OCI-LY1 (cell line): ENCODE measurements around the gene PARP3.

Source experiments
- H2AFZ ChIP-seq: fragments of 200-600 bp; sonication (generic), shearing (Covaris generic); 2 replicates; pipeline ENCODE4 v1.6.0; 2014; ENCODE audit warnings: antibody characterized with exemption, mild to moderate bottlenecking, low read length
- H3F3A ChIP-seq: fragments of 200-600 bp; sonication (generic), shearing (Covaris generic); 2 replicates; pipeline ENCODE4 v1.6.0; 2014; ENCODE audit warnings: mild to moderate bottlenecking, antibody characterized with exemption, low read length, moderate library complexity; ENCODE audit not compliant: insufficient read depth
- H3K27ac ChIP-seq: fragments of 200-600 bp; sonication (generic); 2 replicates; pipeline ENCODE4 v1.5.1; 2014; ENCODE audit warnings: low read length, mixed run types, mild to moderate bottlenecking, low read depth; ENCODE audit not compliant: poor library complexity, severe bottlenecking
- H3K27me3 ChIP-seq: fragments of 200-600 bp; sonication (generic); 2 replicates; pipeline ENCODE4 v1.6.0; 2014; ENCODE audit warnings: antibody characterized with exemption, mild to moderate bottlenecking, low read length, moderate library complexity; ENCODE audit not compliant: insufficient read depth
- H3K36me3 ChIP-seq: fragments of 200-600 bp; sonication (generic); 2 replicates; pipeline ENCODE4 v1.6.1; 2014; ENCODE audit warnings: mild to moderate bottlenecking, antibody characterized with exemption, low read length, moderate library complexity, mixed read lengths; ENCODE audit not compliant: insufficient read depth
- H3K4me1 ChIP-seq: fragments of 200-600 bp; sonication (generic); 2 replicates; pipeline ENCODE4 v1.5.1; 2014; ENCODE audit warnings: mild to moderate bottlenecking, low read length, moderate library complexity; ENCODE audit not compliant: insufficient read depth, severe bottlenecking
- H3K4me2 ChIP-seq: fragments of 200-600 bp; sonication (generic), shearing (Covaris generic); 2 replicates; pipeline ENCODE4 v1.6.1; 2014; ENCODE audit warnings: low read length
- H3K4me3 ChIP-seq: fragments of 200-600 bp; sonication (generic); 2 replicates; pipeline ENCODE4 v1.5.1; 2014; ENCODE audit warnings: low read length, low read depth, mild to moderate bottlenecking, mixed read lengths; ENCODE audit not compliant: poor library complexity, severe bottlenecking
- H3K79me2 ChIP-seq: fragments of 200-600 bp; shearing (Covaris generic); 2 replicates; pipeline ENCODE4 v1.6.1; 2016; ENCODE audit warnings: mixed run types, low read length, mixed read lengths; ENCODE audit not compliant: insufficient read depth
- H3K9ac ChIP-seq: fragments of 200-600 bp; sonication (generic), shearing (Covaris generic); 2 replicates; pipeline ENCODE4 v1.6.1; 2014; ENCODE audit warnings: mild to moderate bottlenecking, low read length, mixed read lengths
- H3K9me2 ChIP-seq: fragments of 200-600 bp; sonication (generic), shearing (Covaris generic); 2 replicates; pipeline ENCODE4 v1.6.1; 2014; ENCODE audit warnings: low read depth, mild to moderate bottlenecking, low read length, mixed read lengths
- H3K9me3 ChIP-seq: fragments of 200-600 bp; shearing (Covaris generic); 2 replicates; pipeline ENCODE4 v1.6.1; 2014; ENCODE audit warnings: low read length, mixed read lengths
- H4K20me1 ChIP-seq: fragments of 200-600 bp; sonication (generic), shearing (Covaris generic); 2 replicates; pipeline ENCODE4 v1.6.0; 2016; ENCODE audit warnings: mild to moderate bottlenecking, low read length; ENCODE audit not compliant: insufficient read depth
- CTCF ChIP-seq: fragments of 200-600 bp; sonication (generic), shearing (Covaris generic); IDR thresholded peaks from 2 replicates; pipeline ENCODE4 v1.5.1; 2017; ENCODE audit warnings: mild to moderate bottlenecking, antibody characterized with exemption, low read length, moderate library complexity, mixed read lengths
- EZH2 ChIP-seq: fragments of 200-600 bp; sonication (generic), shearing (Covaris generic); IDR thresholded peaks from 2 replicates; pipeline ENCODE4 v1.8.0; 2017; ENCODE audit warnings: borderline replicate concordance, mixed run types, mild to moderate bottlenecking, antibody characterized with exemption, low read length, moderate library complexity, mixed read lengths

PARP3 gene

GRCh38 chr3:51964521-51964920 lies 22.4 kb downstream of the PARP3 start:
- H3K9me3 ChIP-seq = no peaks in the 10 kb centered on the region
- no peaks in the 10 kb centered on the region for H3K27me3 ChIP-seq
- H3K4me2 ChIP-seq = no peak overlapping the region
- no peaks in the 10 kb centered on the region for H3K79me2 ChIP-seq
- no peaks in the 10 kb centered on the region for H3F3A ChIP-seq
- peaks cover 11% of the 10 kb centered on the region for H3K4me1 ChIP-seq
- no peak for TF ChIP-seq CTCF
- no peak for TF ChIP-seq EZH2
- H3K36me3 ChIP-seq = peaks cover 10% of the 10 kb centered on the region; the same call in 1 of the 2 replicates
- no peak overlapping the region for H3K9ac ChIP-seq
- H3K9me2 ChIP-seq = no peaks in the 10 kb centered on the region
- no peaks in the 10 kb centered on the region for H4K20me1 ChIP-seq
- no peak overlapping the region for H2AFZ ChIP-seq
- no peak overlapping the region for H3K27ac ChIP-seq
- no peak overlapping the region for H3K4me3 ChIP-seq

GRCh38 chr3:51966016-51966415 lies 23.9 kb downstream of the PARP3 start:
- Histone ChIP-seq H2AFZ (no peak overlapping the region), H3K79me2 (no peaks in the 10 kb centered on the region), H3K9ac (no peak overlapping the region), H3K36me3 (peaks cover 19% of the 10 kb centered on the region), H3K4me2 (no peak overlapping the region), H3F3A (no peaks in the 10 kb centered on the region), H3K4me3 (no peak overlapping the region), H4K20me1 (no peaks in the 10 kb centered on the region), H3K9me2 (no peaks in the 10 kb centered on the region), H3K9me3 (no peaks in the 10 kb centered on the region), H3K27ac (no peak overlapping the region), H3K27me3 (no peaks in the 10 kb centered on the region), H3K4me1 (peaks cover 11% of the 10 kb centered on the region)
- TF ChIP-seq CTCF (no peak), EZH2 (no peak)

GRCh38 chr3:51966486-51966885 lies 24.3 kb downstream of the PARP3 start:
- H3K9ac ChIP-seq = no peak overlapping the region
- H3K4me2 ChIP-seq = peak overlapping the region; percentile 67; the same call in 1 of the 2 replicates
- no peak overlapping the region for H3K27ac ChIP-seq
- TF ChIP-seq EZH2 (no peak), CTCF (no peak)
- H2AFZ ChIP-seq = no peak overlapping the region
- H3F3A ChIP-seq = no peaks in the 10 kb centered on the region
- H3K9me2 ChIP-seq = no peaks in the 10 kb centered on the region
- H3K79me2 ChIP-seq = no peaks in the 10 kb centered on the region
- no peaks in the 10 kb centered on the region for H3K9me3 ChIP-seq
- H3K4me3 ChIP-seq = peak overlapping the region; percentile 45
- no peaks in the 10 kb centered on the region for H4K20me1 ChIP-seq
- H3K36me3 ChIP-seq = peaks cover 24% of the 10 kb centered on the region
- peaks cover 11% of the 10 kb centered on the region for H3K4me1 ChIP-seq
- no peaks in the 10 kb centered on the region for H3K27me3 ChIP-seq
